Suprapubic skin (tissue), 3 donors: ENCODE results near the gene DCAF7.

Experiments used
- CTCF ChIP-seq, 2 donors: fragments of 200-600 bp in 1 of 2; fragments of 450-650 bp in 1 of 2; sonication (generic) in 1 of 2; IDR thresholded peaks; one replicate each; pipeline ENCODE4 v1.5.1; 2016 to 2019; ENCODE audit warnings: antibody characterized with exemption in 2 of 2, mild to moderate bottlenecking in 1 of 2, moderate library complexity in 1 of 2
- EP300 ChIP-seq: sonication (generic); formaldehyde crosslinking; IDR thresholded peaks from one replicate; pipeline ENCODE4 v1.6.1; 2017; ENCODE audit warnings: antibody characterized with exemption
- POLR2A ChIP-seq, 2 donors: fragments of 450-650 bp; IDR thresholded peaks; one replicate each; pipeline ENCODE4 v1.6.1; 2017; ENCODE audit warnings: antibody characterized with exemption in 2 of 2, mild to moderate bottlenecking in 2 of 2, moderate library complexity in 2 of 2

- TF ChIP-seq CTCF (IDR thresholded peaks at IDR 0.05): no peak
- TF ChIP-seq EP300: no peak
- no peak for TF ChIP-seq POLR2A (IDR thresholded peaks at IDR 0.05)
These were observed 5.6 kb upstream of the DCAF7 start for GRCh38 chr17:63544467-63545301.
